NT2/D1 (cell line): Measurements from ENCODE around the gene MGAM2.

Source experiments
- DNase-seq: peaks from one replicate; pipeline ENCODE4 v3.0.0-alpha.2; 2011; ENCODE audit warnings: low read depth, low spot score
- H3K27me3 ChIP-seq: 2 replicates; pipeline ENCODE4 v1.6.0; 2011; ENCODE audit warnings: mild to moderate bottlenecking; ENCODE audit not compliant: insufficient read length, insufficient read depth
- H3K36me3 ChIP-seq: 2 replicates; pipeline ENCODE4 v1.6.1; 2011; ENCODE audit warnings: mild to moderate bottlenecking, low read length, mixed read lengths; ENCODE audit not compliant: insufficient read depth, insufficient read length
- H3K4me1 ChIP-seq: 2 replicates; pipeline ENCODE4 v1.5.1; 2011; ENCODE audit not compliant: insufficient read depth, insufficient read length
- H3K4me3 ChIP-seq: 2 replicates; pipeline ENCODE4 v1.5.1; 2011; ENCODE audit warnings: low read depth; ENCODE audit not compliant: insufficient read length
- H3K9ac ChIP-seq: 2 replicates; pipeline ENCODE4 v1.6.0; 2011; ENCODE audit warnings: low read depth; ENCODE audit not compliant: insufficient read length
- H3K9me3 ChIP-seq: 2 replicates; pipeline ENCODE4 v1.5.1; 2011; ENCODE audit warnings: mild to moderate bottlenecking, low read length; ENCODE audit not compliant: insufficient read depth
- SUZ12 ChIP-seq: IDR thresholded peaks from 2 replicates; pipeline ENCODE4 v1.6.1; 2011; ENCODE audit not compliant: insufficient read length, insufficient read depth; ENCODE audit errors: extremely low read depth
- YY1 ChIP-seq: IDR thresholded peaks from 2 replicates; pipeline ENCODE4 v1.6.1; 2011; ENCODE audit not compliant: insufficient read length, insufficient read depth
- ZNF274 ChIP-seq: IDR thresholded peaks from 2 replicates; pipeline ENCODE4 v1.6.1; 2011; ENCODE audit warnings: mild to moderate bottlenecking, low read depth, low read length

Gene MGAM2

DNA sequence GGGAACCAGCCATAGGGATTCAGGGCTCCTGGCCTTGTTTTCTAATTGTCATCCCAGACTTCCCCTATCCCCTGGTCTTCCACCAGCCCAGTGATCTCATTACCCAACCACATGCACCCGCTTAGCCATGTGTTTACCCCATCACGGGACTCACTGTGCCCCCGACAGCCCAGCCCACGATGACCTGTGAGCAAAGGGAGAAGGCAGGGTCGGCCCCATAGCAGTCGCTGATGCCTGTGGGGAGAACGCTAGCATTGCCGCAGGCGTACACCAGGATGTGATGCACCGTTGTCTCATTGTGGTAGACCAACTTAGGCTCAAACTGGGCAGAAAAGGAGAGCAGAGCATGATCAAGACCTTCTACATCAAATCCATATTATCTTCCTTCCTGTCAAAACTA, 132.3 kb downstream of the MGAM2 start:
- H3K9ac ChIP-seq: no peak overlapping the region

GRCh38 chr7:142248166-142249160, 136.9 kb downstream of the MGAM2 start:
- TF ChIP-seq SUZ12 (no peak), ZNF274 (no peak), YY1 (no peak)
- no peaks in the 10 kb centered on the region for H3K36me3 ChIP-seq
- no peak for DNase-seq
- no peak overlapping the region for H3K9ac ChIP-seq
- H3K4me3 ChIP-seq: no peak overlapping the region
- H3K27me3 ChIP-seq: no peaks in the 10 kb centered on the region
- no peaks in the 10 kb centered on the region for H3K9me3 ChIP-seq
- no peaks in the 10 kb centered on the region for H3K4me1 ChIP-seq

More for the DNA sequence above, 132.3 kb downstream of the MGAM2 start:
- no peaks in the 10 kb centered on the region for H3K36me3 ChIP-seq
- no peak for DNase-seq
- H3K4me3 ChIP-seq: no peak overlapping the region
- H3K27me3 ChIP-seq: no peaks in the 10 kb centered on the region
- H3K9me3 ChIP-seq: no peaks in the 10 kb centered on the region
- no peak for TF ChIP-seq YY1
- TF ChIP-seq SUZ12: no peak
- TF ChIP-seq ZNF274: no peak
- no peaks in the 10 kb centered on the region for H3K4me1 ChIP-seq

DNA sequence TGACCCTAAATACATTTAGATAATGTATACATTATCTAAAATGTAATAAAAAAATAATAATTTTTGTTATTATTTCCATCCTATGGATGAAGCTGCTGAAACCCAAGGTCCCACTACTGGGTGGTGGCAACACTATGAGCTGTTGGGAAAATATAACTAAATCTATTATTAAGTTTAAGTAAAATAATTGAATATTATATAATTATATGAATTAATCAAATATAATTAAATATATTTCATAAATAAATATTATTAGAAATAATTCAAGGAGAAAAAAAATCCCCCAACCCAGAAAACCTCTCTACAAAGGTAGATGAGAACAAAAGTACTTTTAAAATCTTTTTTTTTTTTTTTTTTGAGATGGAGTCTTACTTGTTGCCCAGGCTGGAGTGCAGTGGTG, 138.4 kb downstream of the MGAM2 start:
- DNase-seq: no peak
- no peaks in the 10 kb centered on the region for H3K27me3 ChIP-seq
- H3K36me3 ChIP-seq: no peaks in the 10 kb centered on the region
- H3K4me3 ChIP-seq: no peak overlapping the region
- TF ChIP-seq SUZ12 (no peak), YY1 (no peak), ZNF274 (no peak)
- H3K4me1 ChIP-seq: no peaks in the 10 kb centered on the region
- H3K9me3 ChIP-seq: no peaks in the 10 kb centered on the region
- H3K9ac ChIP-seq: no peak overlapping the region

DNA sequence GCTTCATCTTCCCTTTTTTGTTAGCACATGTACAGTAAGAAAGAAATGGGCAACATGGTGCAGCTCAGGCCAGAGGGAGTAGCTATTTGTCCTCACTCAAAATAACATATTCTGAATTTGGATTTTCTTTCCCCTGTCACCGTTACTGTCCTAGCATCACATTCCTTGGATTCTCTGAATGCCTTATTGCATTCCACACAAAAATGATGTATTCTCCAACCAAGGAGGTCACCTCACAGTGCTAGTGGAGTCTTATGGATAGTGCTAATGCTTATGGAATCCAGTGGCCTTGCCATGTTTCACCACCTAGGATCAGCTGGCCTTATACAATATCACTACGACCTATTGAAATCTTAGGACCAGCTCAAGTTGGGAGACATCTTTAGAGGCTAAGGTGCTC, 139.2 kb downstream of the MGAM2 start:
- Histone ChIP-seq H3K9ac (no peak overlapping the region), H3K4me1 (no peaks in the 10 kb centered on the region), H3K36me3 (no peaks in the 10 kb centered on the region), H3K27me3 (no peaks in the 10 kb centered on the region), H3K9me3 (no peaks in the 10 kb centered on the region), H3K4me3 (no peak overlapping the region)
- DNase-seq: no peak
- no peak for TF ChIP-seq YY1
- TF ChIP-seq ZNF274: no peak
- TF ChIP-seq SUZ12: no peak

DNA sequence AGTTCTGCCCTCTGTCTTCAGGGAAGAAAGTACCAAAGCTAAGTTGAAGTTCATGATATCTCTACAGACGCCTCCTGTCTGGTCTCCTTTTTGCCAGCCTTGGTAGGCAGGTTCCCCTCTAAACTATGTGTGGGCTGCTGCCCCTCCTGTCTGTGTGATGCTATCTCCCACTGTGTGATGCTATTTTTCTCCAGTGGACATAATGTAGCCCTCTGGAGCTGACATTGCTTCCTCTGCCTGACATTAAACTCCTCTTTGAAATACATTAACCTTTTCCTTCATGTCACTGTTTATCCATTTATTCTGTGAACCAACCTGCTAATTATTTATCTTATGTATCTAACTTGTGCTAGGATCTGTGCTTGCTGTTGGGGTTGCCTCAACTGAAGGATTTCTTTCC, 146.4 kb downstream of the MGAM2 start, which contains the start of gene PRSS58:
TSS of gene PRSS58 (minus strand) at position 101 of the 400 bp plus-strand sequence. CDS start 351 bp downstream, outside the sequence.
- TF ChIP-seq YY1 (no peak), SUZ12 (no peak), ZNF274 (no peak)
- Histone ChIP-seq H3K4me3 (no peak within 1 kb of the TSS), H3K36me3 (no peaks in the 10 kb centered on the region), H3K9me3 (no peaks in the 10 kb centered on the region), H3K27me3 (no peaks in the 10 kb centered on the region), H3K9ac (no peak within 1 kb of the TSS), H3K4me1 (no peaks in the 10 kb centered on the region)
- DNase-seq: no peak

DNA sequence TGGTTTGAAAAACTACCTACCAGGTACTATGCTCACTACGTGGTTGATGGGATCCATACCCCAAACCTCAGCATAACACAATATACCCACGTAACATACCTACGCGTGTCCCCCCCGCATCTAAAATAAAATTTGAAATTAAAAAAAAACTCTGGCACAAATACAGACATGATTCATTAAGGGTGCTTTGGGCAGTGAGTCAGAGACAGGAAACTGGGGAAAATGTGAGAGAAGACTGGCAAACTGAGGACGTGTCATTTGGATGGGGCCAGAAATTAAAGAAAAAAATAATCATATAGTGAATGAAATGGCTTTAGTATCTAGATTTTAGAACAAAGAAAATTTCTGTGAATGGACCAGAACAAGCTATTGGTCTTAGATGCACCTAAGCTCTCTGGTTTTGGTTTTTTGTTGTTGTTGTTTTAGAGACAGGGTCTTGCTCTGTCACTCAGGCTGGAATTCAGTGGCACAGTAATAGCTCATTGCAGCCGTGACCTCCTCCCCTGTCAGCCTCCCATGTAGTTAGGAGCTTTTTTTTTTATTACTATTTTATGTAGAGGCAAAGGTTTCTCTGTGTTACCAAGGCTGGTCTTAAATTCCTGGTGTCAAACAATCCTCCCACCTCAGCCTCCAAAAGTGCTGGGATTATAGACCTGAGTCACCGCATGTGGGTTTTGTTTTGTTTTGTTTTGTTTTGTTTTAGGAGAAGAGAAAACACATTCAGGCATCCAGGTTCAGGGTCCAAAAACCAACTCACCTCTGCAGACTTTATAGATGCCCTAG, 152.3 kb downstream of the MGAM2 start:
- H3K4me1 ChIP-seq: no peaks in the 10 kb centered on the region
- no peak overlapping the region for H3K4me3 ChIP-seq
- no peak for DNase-seq
- no peak overlapping the region for H3K9ac ChIP-seq
- no peaks in the 10 kb centered on the region for H3K27me3 ChIP-seq
- TF ChIP-seq SUZ12 (no peak), YY1 (no peak), ZNF274 (no peak)
- no peaks in the 10 kb centered on the region for H3K36me3 ChIP-seq
- H3K9me3 ChIP-seq: no peaks in the 10 kb centered on the region
